Kidney epithelial cell (primary cell): ENCODE results near the gene HDHD3. TPM values are rescaled to one million over a fixed set of nuclear protein-coding genes. Genes with fewer than 3 reads are reported as not detected.
"Not testable (repeated sequence)": the region's sequence is repeated elsewhere in the genome, so short reads cannot be mapped to it uniquely, and the experiment has no call there.

Experiments
- DNase-seq: peaks from one replicate; pipeline ENCODE4 v3.0.0-alpha.2; 2010; ENCODE audit warnings: low read depth
- H3K27me3 ChIP-seq: 2 replicates; pipeline ENCODE4 v1.6.0; 2011; ENCODE audit warnings: low read length; ENCODE audit not compliant: control insufficient read depth, insufficient read depth
- H3K36me3 ChIP-seq: 2 replicates; pipeline ENCODE4 v1.5.1; 2011; ENCODE audit warnings: low read length; ENCODE audit not compliant: control insufficient read depth, insufficient read depth
- H3K4me3 ChIP-seq: 2 replicates; pipeline ENCODE4 v1.5.1; 2011; ENCODE audit warnings: low read depth, mild to moderate bottlenecking, control low read depth, low read length
- CTCF ChIP-seq: IDR thresholded peaks from 2 replicates; pipeline ENCODE4 v1.5.1; 2011; ENCODE audit warnings: mild to moderate bottlenecking, moderate library complexity, low read length, control low read depth, inconsistent platforms; ENCODE audit not compliant: insufficient read depth, poor library complexity, severe bottlenecking
- total RNA-seq: library from RNA; depleted of rRNA; stranded (reverse); fragments of >200 nt; gene quantifications from 2 replicates; pipeline ENCODE4 v1.2.3, GENCODE V29; 2015

The HDHD3 gene
- total RNA-seq, 1 donor from 2014 or later: 22.3 TPM

- H3K4me3 ChIP-seq: no peak overlapping the region
- H3K27me3 ChIP-seq: no peaks in the 10 kb centered on the region
- no peak for DNase-seq
- H3K36me3 ChIP-seq: no peaks in the 10 kb centered on the region
- TF ChIP-seq CTCF: no peak
Observed at GRCh38 chr9:113369855-113370140, 7.0 kb downstream of the HDHD3 start.

GRCh38 chr9:113368982-113369854 is 7.6 kb downstream of the HDHD3 start:
- H3K4me3 ChIP-seq: no peak overlapping the region
- no peaks in the 10 kb centered on the region for H3K36me3 ChIP-seq
- H3K27me3 ChIP-seq: no peaks in the 10 kb centered on the region
- TF ChIP-seq CTCF: no peak
- no peak for DNase-seq

- no peak for TF ChIP-seq CTCF
- Histone ChIP-seq H3K27me3 (no peaks in the 10 kb centered on the region), H3K4me3 (no peak overlapping the region)
Observed at GRCh38 chr9:113368348-113368981, 8.3 kb downstream of the HDHD3 start.

DNA sequence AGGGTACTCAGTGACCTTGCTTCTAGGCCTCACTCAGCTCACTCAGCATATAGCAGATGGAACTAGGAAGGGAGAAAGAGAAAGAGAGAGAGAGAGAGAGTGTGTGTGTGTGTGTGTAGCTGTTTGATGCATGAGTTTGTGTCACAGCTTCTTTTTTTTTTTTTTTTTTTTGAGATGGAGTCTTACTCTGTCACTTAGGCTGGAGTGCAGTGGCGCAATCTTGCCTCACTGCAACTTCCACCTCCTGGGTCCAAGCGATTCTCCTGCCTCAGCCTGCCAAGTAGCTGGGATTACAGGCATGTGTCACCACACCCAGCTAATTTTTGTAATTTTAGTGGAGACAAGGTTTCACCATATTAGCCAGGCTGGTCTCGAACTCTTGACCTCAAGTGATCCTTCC is 11.1 kb downstream of the HDHD3 start:
- H3K4me3 ChIP-seq, DNase-seq, H3K36me3 ChIP-seq, H3K27me3 ChIP-seq: not testable (repeated sequence)

More at GRCh38 chr9:113368348-113368981, 8.3 kb downstream of the HDHD3 start:
- H3K36me3 ChIP-seq: no peaks in the 10 kb centered on the region
- no peak for DNase-seq

DNA sequence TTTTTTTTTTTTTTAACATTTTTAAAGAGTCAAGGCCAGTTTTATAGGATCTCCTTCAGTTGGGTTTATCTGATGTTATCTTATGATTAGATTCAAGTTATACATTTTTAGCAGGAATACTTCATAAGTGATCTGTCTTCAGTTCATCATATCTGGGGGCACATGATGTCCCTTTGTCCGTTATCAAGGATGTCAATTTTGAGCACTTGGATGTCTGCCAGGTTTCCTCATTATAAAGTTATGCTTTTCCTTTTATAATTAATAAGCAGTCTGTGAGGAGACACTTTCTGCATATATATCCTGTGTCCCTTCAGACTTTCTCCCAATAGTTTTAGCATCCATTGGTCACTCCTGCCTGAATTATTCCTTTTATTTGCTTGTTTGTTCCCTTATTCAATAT is 11.8 kb downstream of the HDHD3 start:
- DNase-seq: no peak
- H3K4me3 ChIP-seq: no peak overlapping the region
- H3K36me3 ChIP-seq: no peaks in the 10 kb centered on the region
- no peak for TF ChIP-seq CTCF
- H3K27me3 ChIP-seq: no peaks in the 10 kb centered on the region

DNA sequence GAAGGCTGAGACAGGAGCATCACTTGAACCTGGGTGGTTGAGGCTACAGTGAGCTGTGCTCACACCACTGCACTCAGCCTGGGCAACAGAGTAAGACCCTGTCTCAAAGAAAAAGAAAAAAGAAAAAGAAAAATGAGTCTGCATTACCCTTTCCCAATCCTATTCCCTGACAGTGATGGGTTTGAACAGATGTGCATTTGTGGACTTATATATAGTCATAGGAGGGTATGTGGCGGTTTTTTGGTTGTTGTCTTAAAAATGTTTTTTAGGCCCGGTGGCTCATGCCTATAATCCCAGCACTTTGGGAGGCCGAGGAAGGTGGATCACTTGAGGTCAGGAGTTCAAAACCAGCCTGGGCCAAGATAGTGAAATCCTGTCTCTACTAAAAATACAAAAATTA is 13.4 kb downstream of the HDHD3 start:
- H3K4me3 ChIP-seq: no peak overlapping the region
- no peak for DNase-seq
- TF ChIP-seq CTCF: no peak
- no peaks in the 10 kb centered on the region for H3K27me3 ChIP-seq
- H3K36me3 ChIP-seq: no peaks in the 10 kb centered on the region
